ENCODE measurements around the gene P2RX2.
A peak's percentile ranks its signal among the peaks of the same experiment; 100 is the strongest.
"Not testable (repeated sequence)": the region's sequence is repeated elsewhere in the genome, so short reads cannot be mapped to it uniquely, and the experiment has no call there.

P2RX2 gene

DNA sequence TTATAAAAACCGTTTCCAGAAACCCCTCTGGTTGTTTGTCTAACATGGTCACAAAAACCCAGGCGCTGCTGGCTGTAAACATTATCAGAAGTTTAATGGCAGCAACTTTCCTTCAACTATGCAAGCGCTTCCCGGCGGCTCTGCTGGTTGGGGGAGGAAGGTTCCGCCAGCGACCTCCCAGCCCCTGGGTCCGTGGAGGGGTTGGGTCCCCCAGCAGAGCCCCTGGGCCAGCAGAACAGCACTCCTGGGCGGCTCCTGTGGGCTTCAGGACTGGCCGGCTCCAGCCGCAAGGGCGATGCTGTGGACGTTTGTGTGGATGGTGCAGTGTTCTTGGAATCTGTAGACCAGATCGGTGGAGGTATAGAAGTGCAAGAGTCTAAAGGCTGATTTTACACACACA lies 34.1 kb upstream of the P2RX2 start:
- DNase-seq = no peak

DNA sequence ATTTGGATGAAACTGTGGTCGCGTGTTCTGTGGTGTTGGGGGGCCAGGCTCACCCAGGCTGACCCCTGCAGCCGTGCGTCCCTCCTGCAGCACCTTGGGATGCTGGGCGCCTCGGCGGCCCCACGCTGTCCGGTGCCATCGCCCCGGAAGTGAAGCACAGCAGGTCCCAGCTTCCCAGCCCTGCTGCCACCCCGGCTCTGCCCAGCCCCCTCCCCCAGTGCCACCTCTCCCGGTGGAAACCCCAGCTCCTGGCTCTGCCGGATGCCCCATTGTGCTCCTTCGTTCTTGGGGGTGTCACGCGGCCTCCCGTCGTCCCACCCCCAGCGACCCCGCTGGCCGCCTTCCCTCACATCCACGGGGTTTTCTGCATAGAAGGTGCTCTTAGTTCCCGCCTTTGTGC lies 33.4 kb upstream of the P2RX2 start:
- no peak for DNase-seq

DNA sequence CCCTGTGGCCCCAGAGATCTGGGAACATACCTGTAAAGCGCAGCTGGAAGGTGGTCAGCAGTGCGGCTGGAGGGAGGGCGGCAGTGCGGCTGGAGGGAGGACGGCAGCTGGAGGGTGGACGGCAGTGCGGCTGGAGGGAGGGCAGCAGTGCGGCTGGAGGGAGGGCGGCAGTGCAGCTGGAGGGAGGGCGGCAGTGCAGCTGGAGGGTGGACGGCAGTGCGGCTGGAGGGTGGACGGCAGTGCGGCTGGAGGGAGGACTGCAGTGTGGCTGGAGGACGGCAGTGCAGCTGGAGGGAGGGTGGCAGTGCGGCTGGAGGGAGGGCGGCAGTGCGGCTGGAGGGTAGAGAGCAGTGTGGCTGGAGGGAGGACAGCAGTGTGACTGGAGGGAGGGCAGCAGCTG lies 31.6 kb upstream of the P2RX2 start:
- DNase-seq = no peak

DNA sequence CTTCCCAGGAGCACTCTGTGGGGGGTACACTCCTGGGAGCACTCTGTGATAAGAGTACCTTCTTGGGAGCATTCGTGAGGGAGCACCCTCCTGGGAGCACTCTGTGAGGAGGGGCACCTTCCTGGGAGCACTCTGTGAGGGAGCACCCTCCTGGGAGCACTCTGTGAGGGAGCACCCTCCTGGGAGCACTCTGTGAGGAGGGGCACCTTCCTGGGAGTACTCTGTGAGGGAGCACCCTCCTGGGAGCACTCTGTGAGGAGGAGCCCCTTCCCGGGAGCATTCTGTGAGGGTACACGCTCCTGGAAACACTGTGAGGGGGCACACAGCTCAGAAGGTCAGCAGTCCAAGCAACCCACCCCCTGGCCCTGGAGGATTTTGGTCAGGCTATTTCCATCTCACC lies 30.8 kb upstream of the P2RX2 start:
- no peak for DNase-seq

DNA sequence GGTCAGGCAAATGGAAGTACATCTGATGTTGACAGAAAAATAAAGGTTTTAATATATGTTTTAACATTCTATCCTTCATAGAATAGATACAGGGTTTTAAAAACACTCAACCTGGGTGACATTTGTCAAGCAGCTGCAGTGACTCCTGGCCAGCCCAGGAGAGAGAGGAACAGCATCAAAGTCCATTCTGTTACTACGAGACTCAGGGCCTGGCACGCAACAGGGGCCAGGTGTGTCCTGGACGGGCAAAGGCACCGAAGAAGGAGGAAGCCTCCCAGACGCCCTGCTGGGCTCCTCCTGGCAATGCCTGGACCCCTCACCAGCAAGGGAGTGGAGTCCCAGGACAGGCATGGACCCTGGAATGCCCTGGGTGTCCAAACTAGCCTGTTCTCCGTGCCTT lies 30.3 kb upstream of the P2RX2 start:
- DNase-seq = no peak

DNA sequence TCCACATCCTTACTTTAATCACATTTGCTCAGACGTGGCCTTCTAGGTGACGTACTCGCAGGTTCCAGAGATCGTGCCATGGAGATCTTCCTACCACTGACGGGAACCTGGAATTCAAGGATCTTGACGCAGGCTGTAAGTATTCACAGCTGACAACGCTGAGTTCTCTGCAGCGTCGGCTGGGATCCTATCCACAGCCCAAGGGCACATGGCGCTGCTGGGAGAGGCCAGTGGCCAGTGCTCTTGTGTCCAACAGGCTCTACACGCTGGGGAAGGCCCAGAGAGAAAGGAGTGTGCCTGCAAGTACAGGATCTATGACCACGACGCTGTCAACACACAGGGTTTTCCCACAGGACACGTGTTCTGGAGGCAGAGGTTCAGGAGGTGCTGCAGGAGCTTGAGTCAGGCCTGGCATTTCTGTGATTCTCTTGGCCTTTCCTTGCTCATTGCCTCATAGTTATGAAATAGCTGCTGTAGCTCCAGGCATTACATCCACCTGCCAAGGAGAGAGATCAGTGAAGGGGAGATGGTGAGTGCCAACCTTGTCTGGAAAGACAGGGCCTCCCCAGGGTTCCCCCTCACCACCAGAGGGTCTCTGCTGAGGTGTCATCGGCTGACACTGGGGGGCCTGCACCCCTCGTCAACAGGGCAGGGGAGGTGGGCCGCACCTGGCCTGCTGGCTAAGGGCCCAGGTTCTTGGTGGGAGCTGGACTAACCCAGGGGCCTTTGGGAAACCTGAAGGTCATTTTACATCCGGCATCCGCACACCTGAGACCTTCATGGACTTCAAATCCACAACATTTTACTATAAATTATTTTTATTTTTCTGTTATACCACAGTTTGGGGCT lies 29.5 kb upstream of the P2RX2 start:
- no peak for DNase-seq

DNA sequence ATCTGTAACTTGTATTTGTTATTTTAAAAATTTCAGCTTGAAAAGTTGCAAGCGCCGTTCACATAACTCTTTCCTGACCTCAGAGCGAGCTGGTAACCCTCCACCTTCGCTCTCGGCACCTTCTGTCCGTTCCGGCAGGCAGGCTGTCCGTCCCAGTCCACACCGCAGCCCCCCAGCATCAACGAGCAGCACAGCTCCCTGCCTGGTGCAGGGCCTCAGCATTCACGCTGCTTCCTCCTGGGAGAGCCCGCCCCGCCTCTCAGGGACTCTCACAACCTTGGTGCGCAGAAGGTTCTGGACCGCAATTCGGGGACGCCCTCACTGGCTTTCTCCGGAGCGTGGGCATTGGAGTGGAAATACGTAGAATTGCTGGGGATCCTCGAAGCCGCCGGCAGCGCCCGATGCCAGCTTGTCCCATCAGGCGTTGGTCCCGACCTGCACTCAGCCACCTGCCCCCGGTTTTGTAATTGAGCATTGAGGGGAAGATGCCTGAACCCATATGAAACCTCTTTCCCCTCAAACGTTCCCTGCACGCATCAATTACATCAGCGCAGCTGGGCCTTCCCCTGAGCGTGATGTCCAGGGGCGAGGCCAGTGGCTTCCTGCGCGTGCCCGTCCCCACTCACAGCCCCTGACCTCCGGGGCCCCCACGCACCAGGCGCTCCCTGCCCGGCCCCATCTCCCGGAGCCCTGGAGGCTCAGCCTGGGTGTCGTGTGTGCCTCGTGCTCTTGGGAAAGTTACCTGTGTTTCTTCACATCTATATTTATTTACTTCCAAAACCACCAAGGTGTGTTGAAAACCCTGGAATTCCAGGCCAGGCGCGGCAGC lies 27.3 kb upstream of the P2RX2 start:
- no peak for DNase-seq

DNA sequence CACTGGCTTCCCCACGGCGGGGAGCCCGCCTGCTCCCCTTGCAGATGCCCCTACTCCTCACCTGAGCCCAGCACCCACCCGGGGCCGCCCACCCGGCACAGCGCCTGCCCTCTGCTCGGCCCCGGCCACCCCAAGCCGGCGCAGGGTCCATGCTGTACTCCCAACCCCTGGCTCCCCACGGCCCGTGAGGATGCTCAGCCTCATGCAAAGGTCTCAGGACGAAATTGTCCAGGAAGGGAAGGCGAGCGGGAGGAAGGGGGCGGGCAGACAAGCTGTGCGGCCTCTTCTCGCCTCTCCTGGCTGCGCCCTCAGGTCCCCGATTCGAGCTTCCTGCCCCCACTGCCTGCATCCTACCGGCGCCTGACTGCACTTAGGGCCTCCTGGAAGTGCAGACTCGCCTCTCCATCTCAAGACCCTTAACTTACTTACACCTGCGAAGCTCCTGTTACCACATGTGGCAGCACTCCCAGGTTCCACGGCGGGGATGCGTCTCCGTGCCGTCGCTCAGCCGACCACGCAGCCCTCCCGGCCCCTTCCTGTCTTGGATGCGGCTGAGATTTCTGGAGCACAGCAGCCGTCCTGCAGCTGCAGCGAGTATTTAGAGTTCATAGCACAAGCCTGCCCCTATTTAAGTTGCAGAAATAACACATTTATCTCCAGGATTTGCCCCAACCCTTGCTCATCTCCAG lies 26.1 kb upstream of the P2RX2 start:
- no peak for DNase-seq

DNA sequence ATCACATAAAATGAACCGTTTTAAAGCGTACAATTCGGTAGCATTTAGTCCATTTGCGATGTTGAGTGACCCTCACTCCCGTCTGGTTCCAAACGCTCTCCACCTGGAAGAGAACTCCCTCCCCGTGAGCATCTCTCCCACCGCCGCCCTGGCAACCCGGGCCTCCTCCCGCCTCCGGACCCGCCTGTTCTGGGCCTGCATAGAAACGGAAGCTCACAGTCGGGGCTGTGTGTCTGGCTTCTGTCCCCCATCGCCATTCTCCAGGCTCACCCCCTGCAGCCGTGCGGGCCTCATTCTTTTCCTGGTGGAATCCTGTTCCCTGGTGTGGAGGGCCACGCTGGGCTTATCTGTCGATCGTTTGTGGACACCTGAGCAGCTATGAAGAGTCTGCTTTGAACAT lies 25.5 kb upstream of the P2RX2 start:
- no peak for DNase-seq

DNA sequence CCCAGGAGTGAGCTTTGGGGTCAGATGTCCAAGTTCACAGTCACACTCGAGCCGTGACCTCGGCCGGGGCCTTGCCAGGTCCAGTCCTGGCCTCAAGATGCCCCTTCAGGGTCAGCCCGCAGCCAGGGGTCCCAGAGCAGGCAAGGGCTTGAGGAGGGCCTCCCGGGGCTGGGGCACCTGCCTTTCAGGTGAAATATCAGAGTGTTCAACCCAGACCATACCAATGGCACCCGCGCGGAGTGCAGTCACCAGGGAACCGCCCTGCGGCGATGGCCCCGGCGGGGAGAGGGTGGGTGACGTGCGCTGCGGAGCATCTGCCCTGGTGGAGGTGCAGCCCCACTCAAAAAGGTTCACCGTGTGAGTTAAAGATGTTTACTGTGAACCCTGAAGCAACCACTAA lies 25.1 kb upstream of the P2RX2 start:
- no peak for DNase-seq

DNA sequence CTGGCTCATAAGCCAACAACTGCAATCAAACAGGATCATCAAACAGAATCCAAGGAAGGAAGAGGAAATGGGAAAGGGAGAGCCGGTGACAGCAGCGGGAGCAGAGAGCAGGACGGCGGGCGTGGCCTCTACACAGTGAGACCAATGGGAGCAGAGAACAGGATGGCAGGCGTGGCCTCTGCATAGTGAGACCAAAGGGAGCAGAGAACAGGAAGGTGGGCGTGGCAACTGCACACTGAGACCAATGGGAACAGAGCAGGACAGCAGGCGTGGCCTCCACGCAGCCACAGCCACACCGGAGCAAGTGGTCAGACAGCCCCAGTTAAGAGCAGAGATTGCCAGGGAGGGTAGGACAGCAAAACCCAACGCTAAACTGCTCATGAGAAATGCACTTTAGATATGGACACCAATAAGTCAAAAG lies 24.6 kb upstream of the P2RX2 start:
- peak; percentile 61 for DNase-seq

DNA sequence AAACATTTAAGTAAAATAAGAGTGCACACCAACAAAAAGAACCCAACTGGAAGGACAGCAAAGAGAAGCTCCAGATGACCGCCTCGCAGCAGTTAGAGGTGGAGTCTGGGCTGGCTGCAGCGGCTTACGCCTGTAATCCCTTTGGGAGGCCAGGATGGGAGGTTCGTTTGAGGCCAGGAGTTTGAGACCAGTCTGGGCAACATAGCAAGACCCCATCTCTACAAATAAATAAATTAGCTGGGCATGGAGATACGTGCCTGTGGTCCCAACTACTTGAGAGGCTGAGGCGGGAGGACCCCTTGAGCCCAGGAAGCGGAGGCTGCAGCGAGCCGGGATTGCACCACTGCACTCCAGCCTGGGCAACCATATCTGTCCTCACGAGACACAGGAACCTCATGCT lies 23.4 kb upstream of the P2RX2 start:
- no peak for DNase-seq

DNA sequence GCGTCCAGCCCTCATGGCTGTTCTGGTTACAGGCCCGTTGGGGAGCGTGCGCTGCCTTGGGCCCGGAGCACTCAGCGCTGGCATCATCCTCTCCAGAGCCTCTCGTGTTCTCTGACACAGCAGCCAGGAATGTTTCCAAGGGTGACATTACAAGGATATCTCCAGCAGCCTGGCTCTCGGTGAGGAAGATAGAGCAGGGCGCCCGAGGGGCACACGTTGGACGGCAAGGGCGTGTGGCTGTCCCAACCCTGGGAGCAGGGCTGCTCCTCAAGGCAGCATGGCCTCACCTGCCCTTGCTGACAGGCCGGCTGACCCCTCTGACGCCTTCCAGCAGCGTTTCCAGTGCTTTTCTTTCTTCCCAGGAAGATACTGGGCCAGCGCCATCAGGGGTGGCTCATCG lies 22.6 kb upstream of the P2RX2 start:
- DNase-seq = no peak

DNA sequence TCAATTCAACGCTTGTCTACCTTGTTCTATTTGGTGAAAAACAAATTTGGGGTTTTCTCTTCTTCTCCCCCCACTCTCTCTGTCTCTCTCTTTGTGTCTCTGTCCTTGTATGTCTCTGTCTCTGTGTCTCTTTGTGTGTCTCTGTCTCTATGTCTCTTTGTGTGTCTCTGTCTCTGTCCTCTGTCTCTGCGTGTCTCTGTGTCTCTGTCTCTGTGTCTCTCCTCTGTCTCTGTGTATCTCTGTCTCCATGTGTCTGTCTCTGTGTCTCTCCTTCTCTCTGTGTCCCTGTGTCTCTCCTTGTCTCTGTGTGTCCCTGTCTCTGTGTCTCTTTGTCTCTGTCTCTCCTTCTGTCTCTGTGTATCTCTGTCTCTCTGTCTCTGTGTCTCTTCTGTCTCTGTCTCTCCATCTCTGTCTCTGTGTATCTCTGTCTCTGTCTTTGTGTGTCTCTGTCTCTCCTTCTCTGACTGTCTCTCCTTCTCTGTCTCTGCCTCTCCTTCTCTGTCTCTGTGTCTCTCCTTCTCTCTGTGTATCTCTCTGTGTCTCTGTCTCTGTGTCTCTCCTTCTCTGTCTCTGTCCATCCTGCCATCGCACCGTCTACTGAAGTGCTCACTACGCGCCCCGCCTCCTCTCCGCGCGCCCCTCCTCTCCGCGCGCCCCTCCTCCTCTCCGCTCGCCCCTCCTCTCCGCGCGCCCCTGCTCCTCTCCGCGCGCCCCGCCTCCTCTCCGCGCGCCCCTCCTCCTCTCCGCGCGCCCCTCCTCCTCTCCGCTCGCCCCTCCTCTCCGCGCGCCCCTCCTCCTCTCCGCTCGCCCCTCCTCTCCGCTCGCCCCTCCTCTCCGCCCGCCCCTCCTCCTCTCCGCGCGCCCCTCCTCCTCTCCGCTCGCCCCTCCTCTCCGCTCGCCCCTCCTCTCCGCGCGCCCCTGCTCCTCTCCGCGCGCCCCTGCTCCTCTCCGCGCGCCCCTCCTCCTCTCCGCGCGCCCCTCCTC lies 21.0 kb upstream of the P2RX2 start:
- DNase-seq = peak; percentile 27

DNA sequence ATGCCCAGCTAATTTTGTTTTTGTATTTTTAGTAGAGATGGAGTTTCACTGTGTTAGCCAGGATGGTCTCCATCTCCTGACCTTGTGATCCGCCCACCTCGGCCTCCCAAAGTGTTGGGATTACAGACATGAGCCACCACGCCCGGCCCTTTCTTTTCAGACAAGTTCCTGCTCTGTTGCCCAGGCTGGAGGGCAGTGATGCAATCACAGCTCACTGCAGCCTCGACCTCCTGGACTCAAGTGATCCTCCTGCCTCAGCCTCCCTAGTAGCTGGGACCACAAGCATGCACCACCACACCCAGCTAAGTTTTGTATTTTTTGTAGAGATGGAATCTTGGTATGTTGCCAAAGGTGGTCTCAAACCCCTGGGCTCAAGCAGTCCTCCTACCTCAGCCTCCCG lies 19.1 kb upstream of the P2RX2 start:
- DNase-seq = not testable (repeated sequence)

DNA sequence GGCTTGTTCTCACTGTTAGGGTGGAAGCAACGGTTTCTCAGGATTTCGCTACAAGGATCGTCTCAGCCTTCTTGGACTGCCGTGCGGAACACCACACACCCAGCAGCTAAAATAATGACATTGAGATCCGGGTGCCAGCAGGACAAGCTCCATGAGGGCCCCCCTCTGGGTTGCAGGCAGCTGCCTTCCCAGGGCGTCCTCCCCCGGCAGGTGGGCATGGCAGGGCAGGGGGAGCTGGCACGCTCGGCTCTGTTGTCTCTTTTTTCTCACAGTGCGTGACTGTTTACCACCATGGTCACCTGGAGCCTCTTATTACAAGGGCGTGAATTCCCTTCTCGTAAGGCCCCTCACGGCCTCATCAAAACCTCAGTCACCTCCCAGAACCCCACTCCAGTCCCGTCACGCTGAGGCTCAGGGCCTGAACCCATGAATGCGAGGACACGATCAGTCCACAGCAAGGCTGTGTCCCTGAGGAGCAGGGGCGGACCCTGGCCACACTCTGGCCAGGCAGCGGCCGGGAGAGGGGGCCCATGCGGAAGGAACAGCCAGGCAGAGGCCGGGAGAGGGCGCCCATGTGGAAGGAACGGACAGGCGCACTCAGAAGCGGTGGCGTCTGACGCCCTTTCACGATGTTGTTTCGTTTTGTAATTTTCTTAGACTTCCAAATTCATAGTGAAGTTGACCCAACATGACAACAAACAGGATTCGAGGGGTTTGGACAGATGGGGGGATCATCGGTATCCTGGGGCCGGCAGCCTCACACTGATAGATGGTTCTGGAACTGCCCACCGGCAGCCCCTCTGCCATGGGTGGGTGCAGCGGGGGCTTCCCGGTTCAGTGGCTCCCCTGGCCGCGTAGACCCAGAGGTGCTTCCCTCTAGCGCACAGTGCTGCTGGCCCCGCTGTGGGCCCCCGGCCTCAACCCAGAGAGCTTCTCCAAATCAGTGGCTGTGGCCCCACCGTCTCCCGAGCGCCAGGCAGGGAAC lies 18.2 kb upstream of the P2RX2 start:
- peak; percentile 74 for DNase-seq

DNA sequence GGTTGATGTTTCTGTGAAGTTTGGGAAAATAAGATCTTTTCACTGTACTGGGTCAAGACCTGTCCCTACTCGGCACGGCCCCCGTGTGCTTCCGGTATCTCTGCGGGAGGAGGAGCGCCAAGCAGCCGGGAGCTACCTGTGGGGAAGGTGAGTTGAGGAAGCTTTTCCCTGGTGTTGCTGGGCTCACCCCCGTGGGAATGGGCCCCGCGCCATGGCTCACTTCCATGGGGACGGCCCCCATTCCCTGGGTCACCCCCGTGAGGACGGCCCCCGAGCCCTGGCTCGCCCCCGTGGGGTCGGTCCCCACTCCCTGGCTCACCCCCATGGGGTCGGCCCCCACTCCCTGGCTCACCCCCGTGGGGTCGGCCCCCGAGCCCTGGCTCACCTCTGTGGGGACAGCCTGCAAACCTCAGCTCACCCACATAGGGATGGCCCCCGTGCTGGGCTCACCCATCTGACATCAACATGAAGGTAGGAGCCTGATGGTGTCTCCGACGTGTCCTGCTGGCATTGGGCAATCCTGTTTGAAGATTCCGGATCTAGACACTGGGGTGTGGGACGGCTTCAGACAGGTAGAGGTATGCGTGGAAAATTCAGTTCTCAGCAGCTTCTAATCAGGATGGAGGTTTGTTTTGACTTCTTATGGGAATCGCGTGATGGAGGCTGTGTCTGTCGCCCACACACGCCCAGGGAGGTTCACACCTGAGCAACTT lies 17.2 kb upstream of the P2RX2 start:
- no peak for DNase-seq

DNA sequence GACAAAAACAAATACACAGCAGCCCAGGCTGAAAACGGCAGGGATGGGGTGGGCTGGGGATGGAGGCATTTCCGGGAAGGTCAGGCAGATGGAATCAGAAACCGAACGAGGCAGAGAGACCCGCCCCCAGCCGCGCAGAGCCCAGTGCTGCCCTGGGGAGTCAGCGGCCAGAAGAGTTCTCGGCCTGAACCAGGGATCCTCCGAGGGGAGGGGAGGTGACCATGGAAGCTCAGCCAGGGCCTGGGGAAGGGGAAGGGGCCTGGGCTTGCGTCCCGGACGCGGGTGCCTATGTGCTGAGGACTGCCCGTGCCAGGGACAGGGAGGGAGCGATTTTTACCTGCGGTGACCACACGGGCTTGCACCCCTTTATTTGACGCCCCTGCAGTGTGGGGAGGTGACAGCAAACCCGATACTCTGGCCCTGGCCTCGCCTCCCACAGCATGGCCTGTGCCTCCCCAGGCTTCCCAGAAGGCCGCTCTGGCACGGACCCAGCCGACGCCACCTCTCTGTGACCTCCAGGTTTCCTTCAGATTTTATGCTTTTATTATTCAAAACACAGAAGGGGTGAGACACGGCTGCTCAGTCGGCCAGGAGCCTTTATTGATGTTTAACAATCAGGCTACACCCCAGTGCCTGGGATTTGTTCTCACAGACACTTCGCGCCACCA lies 15.9 kb upstream of the P2RX2 start:
- no peak for DNase-seq

DNA sequence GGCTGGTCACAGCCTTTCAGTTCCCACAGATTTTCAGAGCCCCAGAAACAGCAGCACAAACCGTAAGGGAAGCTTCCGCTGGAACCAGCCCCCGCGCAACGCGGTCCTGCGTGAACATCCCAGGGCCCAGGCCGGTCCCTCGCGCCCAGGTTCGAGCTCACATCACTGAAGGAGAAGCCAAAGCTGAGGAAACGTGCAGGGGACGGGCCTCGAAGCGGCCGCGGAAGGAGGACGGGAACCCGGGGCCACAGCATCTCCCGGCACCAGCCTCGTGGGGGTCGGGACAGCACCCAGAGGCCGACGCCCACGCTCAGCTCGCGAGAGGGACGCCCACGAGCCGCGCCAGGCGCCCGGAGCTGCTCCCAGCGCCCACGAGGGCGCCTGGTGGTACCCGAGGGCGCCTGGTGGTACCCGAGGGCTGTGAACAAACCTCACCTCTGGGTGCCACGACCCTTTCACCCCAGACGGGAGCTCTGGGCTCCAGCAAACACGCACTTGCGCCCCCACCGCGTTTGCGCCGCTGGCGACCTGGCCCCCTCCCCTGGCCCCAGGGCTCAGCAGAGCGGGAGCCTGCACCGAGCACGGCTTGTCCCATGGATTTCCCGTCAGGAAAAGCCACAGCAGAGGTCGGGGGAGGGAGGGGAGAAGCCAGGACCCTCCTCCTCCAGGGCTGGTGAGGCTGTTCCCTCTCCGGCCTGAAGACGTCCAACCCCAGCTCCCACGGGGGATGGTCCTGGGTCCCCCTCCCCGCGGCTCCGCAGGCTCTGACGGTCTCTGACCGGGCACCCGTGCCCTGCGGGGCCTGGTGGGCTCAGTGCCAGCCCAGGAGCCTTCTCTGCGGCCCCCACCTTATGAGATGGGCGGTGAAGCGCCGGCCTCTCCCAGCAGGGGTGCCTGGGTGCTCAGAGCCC lies 15.1 kb upstream of the P2RX2 start:
- no peak for DNase-seq

Data from RPMI8226 (cell line).